ENCODE results near the gene KNTC1. TPM values are rescaled to one million over a fixed set of nuclear protein-coding genes. Genes with fewer than 3 reads are reported as not detected.

The KNTC1 gene
- total and polyA plus RNA-seq, 4 experiments from 2014 or later, result 3.3 to 30.9 (median 16.7) TPM

DNA sequence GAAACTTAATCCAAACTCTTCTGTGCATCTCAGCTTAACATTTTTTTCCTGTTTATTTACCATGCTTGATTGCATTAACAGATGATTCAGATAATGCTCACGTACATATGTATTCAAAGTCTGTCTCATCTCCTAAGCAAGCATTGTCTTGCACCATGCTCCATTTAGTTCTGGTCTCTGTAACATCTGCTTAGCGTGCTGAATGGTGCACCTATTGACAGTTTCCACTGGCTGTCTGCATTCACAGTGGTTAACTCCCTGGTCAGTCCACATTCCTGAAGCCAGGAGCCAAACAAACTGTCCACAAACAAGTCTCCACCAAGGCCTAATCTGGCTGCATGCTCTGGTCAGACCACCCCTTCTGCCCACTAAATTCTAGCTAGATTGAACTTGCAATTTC is 83.9 kb downstream of the KNTC1 start:
- Mint-ChIP-seq H3K9me3 (no peaks in the 10 kb centered on the region), H3K36me3 (peaks cover 36 to 42% of the 10 kb centered on the region in 2 donors)
- H3K36me3 ChIP-seq (ENCODE audit: insufficient read depth, low read length), result peaks cover 16% of the 10 kb centered on the region

DNA sequence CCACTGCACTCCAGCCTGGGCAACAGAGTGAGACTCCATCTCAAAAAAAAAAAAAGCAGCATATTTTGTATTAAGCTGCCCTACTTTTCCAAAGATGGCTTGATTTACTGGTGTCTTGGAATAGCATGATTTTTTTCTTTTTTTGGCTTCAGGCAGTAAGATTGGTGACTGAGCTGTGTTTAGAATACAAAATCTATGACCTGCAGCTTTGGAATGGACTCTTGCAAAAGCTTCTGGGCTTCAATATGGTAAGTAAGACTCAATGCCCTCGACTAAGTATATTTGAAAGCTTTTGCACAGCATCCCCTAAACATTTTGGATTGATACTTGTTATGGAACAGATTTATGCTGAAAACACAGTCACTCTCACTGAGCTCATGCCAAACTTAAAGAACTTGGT is 87.8 kb downstream of the KNTC1 start:
- Mint-ChIP-seq H3K27ac (no peak overlapping the region), H3K4me1 (no peaks in the 10 kb centered on the region), H3K36me3 (peaks cover 26 to 52% of the 10 kb centered on the region in 2 donors), H3K4me3 (no peak overlapping the region), H3K9me3 (no peaks in the 10 kb centered on the region), H3K27me3 (no peaks in the 10 kb centered on the region)
- Histone ChIP-seq H3K36me3 (ENCODE audit: insufficient read depth, low read length) (peaks cover 18% of the 10 kb centered on the region), H3K4me1 (ENCODE audit: insufficient read depth, low read length) (no peaks in the 10 kb centered on the region), H3K4me3 (ENCODE audit: low read length in 2 of 2) (no peak overlapping the region), H3K27me3 (ENCODE audit: insufficient read depth, low read length) (no peaks in the 10 kb centered on the region), H3K9me3 (ENCODE audit: control insufficient read depth in 1 of 2, low read length in 2 of 2) (no peaks in the 10 kb centered on the region), H3K27ac (ENCODE audit: low read depth, low read length) (no peak overlapping the region)
- DNase-seq, result no peak
- intact Hi-C loops (cut with micrococcal nuclease), result no loop called here
- ChIA-PET CTCF (ENCODE audit: partially characterized antibody) (interaction anchor here (0.5 to 0.9 kb wide), 2 partner anchors 179 to 769 kb away, joined by 3 to 4 read pairs; no protein-coding TSS in a partner anchor), POLR2A (ENCODE audit: partially characterized antibody) (no interaction called here)

More for the DNA sequence above, 83.9 kb downstream of the KNTC1 start:
- no peak overlapping the region for H3K4me3 Mint-ChIP-seq
- no peaks in the 10 kb centered on the region for H3K4me1 ChIP-seq (ENCODE audit: insufficient read depth, low read length)
- no peak for DNase-seq
- H3K4me3 ChIP-seq (ENCODE audit: low read length in 2 of 2), result no peak overlapping the region
- no peak overlapping the region for H3K27ac ChIP-seq (ENCODE audit: low read depth, low read length)
- no peak overlapping the region for H3K27ac Mint-ChIP-seq
- H3K27me3 ChIP-seq (ENCODE audit: insufficient read depth, low read length), result no peaks in the 10 kb centered on the region
- intact Hi-C loops (cut with micrococcal nuclease), result no loop called here
- H3K27me3 Mint-ChIP-seq, result no peaks in the 10 kb centered on the region
- POLR2A ChIA-PET (ENCODE audit: partially characterized antibody), result no interaction called here
- H3K9me3 ChIP-seq (ENCODE audit: control insufficient read depth in 1 of 2, low read length in 2 of 2), result no peaks in the 10 kb centered on the region
- CTCF ChIA-PET (ENCODE audit: partially characterized antibody), result interaction anchor here (0.7 kb wide), 1 partner anchor 34 kb away, joined by 3 read pairs; no protein-coding TSS in a partner anchor
- H3K4me1 Mint-ChIP-seq, result no peaks in the 10 kb centered on the region

GRCh38 chr12:122615780-122616179 is 88.7 kb downstream of the KNTC1 start:
- H3K36me3 Mint-ChIP-seq, result peaks cover 30 to 56% of the 10 kb centered on the region in 2 donors

GRCh38 chr12:122635471-122635870 is 108.4 kb downstream of the KNTC1 start:
- H3K36me3 ChIP-seq (ENCODE audit: insufficient read depth, low read length), result no peaks in the 10 kb centered on the region
- no peaks in the 10 kb centered on the region for H3K9me3 ChIP-seq (ENCODE audit: control insufficient read depth in 1 of 2, low read length in 2 of 2)
- Mint-ChIP-seq H3K4me1 (no peaks in the 10 kb centered on the region), H3K27me3 (no peaks in the 10 kb centered on the region), H3K4me3 (no peak overlapping the region), H3K9me3 (no peaks in the 10 kb centered on the region), H3K27ac (no peak overlapping the region), H3K36me3 (peaks cover 3% of the 10 kb centered on the region in 2 donors)
- H3K4me1 ChIP-seq (ENCODE audit: insufficient read depth, low read length), result no peaks in the 10 kb centered on the region
- DNase-seq, result no peak
- no peak overlapping the region for H3K27ac ChIP-seq (ENCODE audit: low read depth, low read length)
- H3K4me3 ChIP-seq (ENCODE audit: low read length in 2 of 2), result no peak overlapping the region
- ChIA-PET CTCF (ENCODE audit: partially characterized antibody) (no interaction called here), POLR2A (ENCODE audit: partially characterized antibody) (no interaction called here)
- intact Hi-C loops (cut with micrococcal nuclease), result no loop called here
- no peaks in the 10 kb centered on the region for H3K27me3 ChIP-seq (ENCODE audit: insufficient read depth, low read length)

More at GRCh38 chr12:122615780-122616179, 88.7 kb downstream of the KNTC1 start:
- intact Hi-C loops (cut with micrococcal nuclease), result no loop called here
- no peak overlapping the region for H3K4me3 Mint-ChIP-seq
- ChIA-PET CTCF (ENCODE audit: partially characterized antibody) (no interaction called here), POLR2A (ENCODE audit: partially characterized antibody) (no interaction called here)
- H3K9me3 Mint-ChIP-seq, result no peaks in the 10 kb centered on the region
- Histone ChIP-seq H3K4me1 (ENCODE audit: insufficient read depth, low read length) (no peaks in the 10 kb centered on the region), H3K27me3 (ENCODE audit: insufficient read depth, low read length) (no peaks in the 10 kb centered on the region), H3K36me3 (ENCODE audit: insufficient read depth, low read length) (peaks cover 21% of the 10 kb centered on the region), H3K27ac (ENCODE audit: low read depth, low read length) (no peak overlapping the region), H3K4me3 (ENCODE audit: low read length in 2 of 2) (no peak overlapping the region), H3K9me3 (ENCODE audit: control insufficient read depth in 1 of 2, low read length in 2 of 2) (no peaks in the 10 kb centered on the region)
- no peak overlapping the region for H3K27ac Mint-ChIP-seq
- no peaks in the 10 kb centered on the region for H3K27me3 Mint-ChIP-seq
- no peak for DNase-seq
- no peaks in the 10 kb centered on the region for H3K4me1 Mint-ChIP-seq

DNA sequence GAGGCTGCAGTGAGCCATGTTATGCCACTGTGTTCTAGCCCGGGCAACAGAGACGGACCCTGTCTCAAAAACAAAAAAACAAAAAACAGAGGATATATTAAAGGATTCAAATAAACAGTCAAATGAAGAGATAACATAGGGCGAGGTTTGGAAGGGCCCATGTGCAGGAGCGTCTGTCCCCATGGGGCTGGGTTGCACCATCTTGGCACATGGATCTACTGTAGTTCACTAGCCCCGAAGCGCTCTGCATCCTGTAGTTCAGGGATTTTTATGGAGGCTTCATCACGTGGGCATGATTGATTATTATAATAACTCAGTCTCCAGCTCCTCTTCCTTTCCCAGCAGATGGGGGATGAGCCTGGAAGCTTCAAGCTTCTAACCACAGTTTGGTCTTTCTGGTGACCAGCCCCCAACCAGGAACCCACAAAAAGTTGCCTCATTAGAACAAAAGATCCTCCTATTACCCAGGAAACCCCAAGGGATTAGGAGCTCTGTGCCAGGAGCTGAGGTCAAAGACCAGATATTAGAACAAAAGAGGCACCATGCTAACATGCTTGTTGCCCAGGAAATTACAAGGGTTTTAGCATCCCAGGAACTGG is 116.3 kb downstream of the KNTC1 start:
- no peak overlapping the region for H3K27ac ChIP-seq (ENCODE audit: low read depth, low read length)
- no peaks in the 10 kb centered on the region for H3K4me1 ChIP-seq (ENCODE audit: insufficient read depth, low read length)
- Mint-ChIP-seq H3K27ac (no peak overlapping the region), H3K27me3 (peaks cover 0 to 1% of the 10 kb centered on the region in 2 donors), H3K4me3 (no peak overlapping the region), H3K4me1 (peaks cover 4 to 7% (median 6%) of the 10 kb centered on the region in 4 donors), H3K9me3 (no peaks in the 10 kb centered on the region), H3K36me3 (no peaks in the 10 kb centered on the region)
- no peak for DNase-seq
- H3K9me3 ChIP-seq (ENCODE audit: control insufficient read depth in 1 of 2, low read length in 2 of 2), result no peaks in the 10 kb centered on the region
- H3K36me3 ChIP-seq (ENCODE audit: insufficient read depth, low read length), result no peaks in the 10 kb centered on the region
- no peaks in the 10 kb centered on the region for H3K27me3 ChIP-seq (ENCODE audit: insufficient read depth, low read length)
- intact Hi-C loops (cut with micrococcal nuclease), result no loop called here
- H3K4me3 ChIP-seq (ENCODE audit: low read length in 2 of 2), result no peak overlapping the region
- ChIA-PET POLR2A (ENCODE audit: partially characterized antibody) (no interaction called here), CTCF (ENCODE audit: partially characterized antibody) (no interaction called here)

DNA sequence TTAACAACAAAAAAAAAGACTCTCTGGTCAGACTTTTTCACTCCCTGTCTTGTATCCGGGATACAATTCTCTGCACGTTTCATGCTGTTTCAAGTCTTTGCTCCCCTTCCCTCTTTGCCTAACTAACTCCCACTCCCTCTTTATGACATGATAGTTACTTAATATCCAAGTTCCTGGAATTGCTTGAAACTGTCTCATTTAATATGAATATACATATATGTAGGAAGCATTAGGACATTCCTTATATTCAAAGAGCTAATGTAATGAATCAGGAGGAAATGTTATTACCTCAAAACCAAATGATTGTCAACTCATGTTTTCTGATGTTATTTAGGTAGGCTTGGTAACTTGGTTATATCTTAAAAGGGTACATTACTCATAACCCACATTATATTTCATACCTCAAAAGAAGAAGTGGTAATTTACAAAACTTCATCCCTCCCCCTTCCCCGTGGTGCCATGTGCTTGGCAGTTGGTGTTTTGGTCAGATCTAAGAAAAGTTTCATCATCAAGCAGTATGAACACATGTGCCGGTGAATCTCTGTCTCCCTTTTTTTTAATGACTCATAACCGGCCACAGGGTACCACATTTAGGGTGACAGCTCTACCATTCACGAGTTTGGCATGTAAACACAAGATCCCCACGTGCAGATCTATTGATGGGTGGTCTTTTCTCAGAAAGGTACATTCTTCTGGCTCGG is 119.6 kb downstream of the KNTC1 start:
- H3K36me3 Mint-ChIP-seq, result no peaks in the 10 kb centered on the region
- no peaks in the 10 kb centered on the region for H3K4me1 ChIP-seq (ENCODE audit: insufficient read depth, low read length)
- no peaks in the 10 kb centered on the region for H3K9me3 ChIP-seq (ENCODE audit: control insufficient read depth in 1 of 2, low read length in 2 of 2)
- H3K4me3 Mint-ChIP-seq, result peak overlapping the region in 4 of 8 donors; percentile 1 to 62 (median 31)
- no peaks in the 10 kb centered on the region for H3K27me3 ChIP-seq (ENCODE audit: insufficient read depth, low read length)
- no peak overlapping the region for H3K4me3 ChIP-seq (ENCODE audit: low read length in 2 of 2)
- H3K36me3 ChIP-seq (ENCODE audit: insufficient read depth, low read length), result no peaks in the 10 kb centered on the region
- H3K27ac Mint-ChIP-seq, result no peak overlapping the region
- H3K4me1 Mint-ChIP-seq, result peaks cover 4 to 7% (median 6%) of the 10 kb centered on the region in 4 donors
- peak in 3 of 5 donors; percentile 9 to 60 (median 13) for DNase-seq
- intact Hi-C loops (cut with micrococcal nuclease), result no loop called here
- ChIA-PET CTCF (ENCODE audit: partially characterized antibody) (no interaction called here), POLR2A (ENCODE audit: partially characterized antibody) (no interaction called here)
- peaks cover 0 to 1% of the 10 kb centered on the region in 2 donors for H3K27me3 Mint-ChIP-seq
- no peak overlapping the region for H3K27ac ChIP-seq (ENCODE audit: low read depth, low read length)
- H3K9me3 Mint-ChIP-seq, result no peaks in the 10 kb centered on the region

- Histone ChIP-seq H3K4me3 (ENCODE audit: low read length in 2 of 2) (no peak overlapping the region), H3K36me3 (ENCODE audit: insufficient read depth, low read length) (no peaks in the 10 kb centered on the region), H3K4me1 (ENCODE audit: insufficient read depth, low read length) (no peaks in the 10 kb centered on the region), H3K9me3 (ENCODE audit: control insufficient read depth in 1 of 2, low read length in 2 of 2) (no peaks in the 10 kb centered on the region), H3K27ac (ENCODE audit: low read depth, low read length) (no peak overlapping the region), H3K27me3 (ENCODE audit: insufficient read depth, low read length) (no peaks in the 10 kb centered on the region)
- ChIA-PET POLR2A (ENCODE audit: partially characterized antibody) (no interaction called here), CTCF (ENCODE audit: partially characterized antibody) (no interaction called here)
- Mint-ChIP-seq H3K27me3 (peaks cover 0 to 1% of the 10 kb centered on the region in 2 donors), H3K4me3 (no peak overlapping the region), H3K36me3 (no peaks in the 10 kb centered on the region), H3K4me1 (peaks cover 4 to 7% (median 5%) of the 10 kb centered on the region in 4 donors), H3K27ac (no peak overlapping the region), H3K9me3 (no peaks in the 10 kb centered on the region)
- intact Hi-C loops (cut with micrococcal nuclease), result no loop called here
- no peak for DNase-seq
Measured at GRCh38 chr12:122651520-122652224, 124.6 kb downstream of the KNTC1 start.
